HG03378 (cell line): ENCODE results near the gene EEF1B2.

Source experiments
- ATAC-seq: cut with Tn5 transposase; IDR thresholded peaks from one replicate; pipeline ENCODE4 v1.9.1; 2021; ENCODE audit warnings: mild to moderate bottlenecking, moderate library complexity; ENCODE audit not compliant: unreplicated experiment

Gene EEF1B2

GRCh38 chr2:206211657-206212255 is 52.1 kb downstream of the EEF1B2 start:
- no peak for ATAC-seq
